HG03159 (cell line): ENCODE measurements around the gene SLC5A11.
"Not testable (repeated sequence)": the region's sequence is repeated elsewhere in the genome, so short reads cannot be mapped to it uniquely, and the experiment has no call there.

Source experiments
- ATAC-seq: cut with Tn5 transposase; IDR thresholded peaks from one replicate; pipeline ENCODE4 v1.9.1; 2021; ENCODE audit warnings: mild to moderate bottlenecking, moderate library complexity; ENCODE audit not compliant: unreplicated experiment

SLC5A11 gene

GRCh38 chr16:24845726-24846547, at the start of gene SLC5A11:
Gene SLC5A11, plus strand, starts transcription at chr16:24845963. Its CDS starts 12,681 bp downstream, at chr16:24858644.
- no peak for ATAC-seq

DNA sequence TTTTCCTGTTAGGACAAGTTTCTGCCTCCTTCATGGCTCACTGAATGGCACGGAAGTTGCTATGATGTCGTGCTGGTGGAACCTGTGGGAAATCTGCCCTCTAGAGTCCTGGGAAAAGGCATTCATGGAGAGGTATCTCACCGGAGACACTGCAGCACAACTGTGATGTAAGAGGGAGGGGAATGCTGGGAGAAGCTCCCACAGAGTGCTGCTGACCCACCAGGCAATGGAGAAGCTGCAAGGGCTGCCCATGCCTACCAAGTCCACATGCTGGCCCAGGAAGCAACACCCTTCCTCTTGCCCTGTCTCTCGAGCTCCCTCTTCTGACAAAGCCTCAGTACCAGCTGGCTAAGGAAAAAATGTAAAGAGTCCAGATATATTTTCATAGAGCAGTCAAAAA, 45.2 kb upstream of the SLC5A11 start:
- no peak for ATAC-seq

- ATAC-seq = no peak
Observed at GRCh38 chr16:24801761-24802302, 43.9 kb upstream of the SLC5A11 start.

DNA sequence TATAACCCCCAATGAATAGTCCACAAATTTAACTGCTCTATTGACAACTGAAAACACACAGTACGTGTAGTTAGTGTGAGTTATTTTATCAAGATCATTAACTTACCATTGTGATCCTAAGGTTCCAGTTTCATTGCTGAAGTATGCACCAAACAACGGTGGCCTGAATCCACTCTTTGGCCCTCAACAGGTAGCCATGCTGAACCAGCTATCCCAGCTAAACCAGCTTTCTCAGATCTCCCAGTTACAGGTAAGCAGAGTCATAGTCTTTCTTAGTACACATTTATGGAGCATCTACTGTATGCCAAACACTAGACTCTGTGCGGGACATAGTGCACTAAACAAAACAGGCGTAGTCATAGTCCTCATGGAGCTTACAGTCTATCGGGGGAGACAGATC, 40.3 kb upstream of the SLC5A11 start:
- ATAC-seq = no peak

GRCh38 chr16:24807301-24807700, 38.5 kb upstream of the SLC5A11 start:
- ATAC-seq = no peak

DNA sequence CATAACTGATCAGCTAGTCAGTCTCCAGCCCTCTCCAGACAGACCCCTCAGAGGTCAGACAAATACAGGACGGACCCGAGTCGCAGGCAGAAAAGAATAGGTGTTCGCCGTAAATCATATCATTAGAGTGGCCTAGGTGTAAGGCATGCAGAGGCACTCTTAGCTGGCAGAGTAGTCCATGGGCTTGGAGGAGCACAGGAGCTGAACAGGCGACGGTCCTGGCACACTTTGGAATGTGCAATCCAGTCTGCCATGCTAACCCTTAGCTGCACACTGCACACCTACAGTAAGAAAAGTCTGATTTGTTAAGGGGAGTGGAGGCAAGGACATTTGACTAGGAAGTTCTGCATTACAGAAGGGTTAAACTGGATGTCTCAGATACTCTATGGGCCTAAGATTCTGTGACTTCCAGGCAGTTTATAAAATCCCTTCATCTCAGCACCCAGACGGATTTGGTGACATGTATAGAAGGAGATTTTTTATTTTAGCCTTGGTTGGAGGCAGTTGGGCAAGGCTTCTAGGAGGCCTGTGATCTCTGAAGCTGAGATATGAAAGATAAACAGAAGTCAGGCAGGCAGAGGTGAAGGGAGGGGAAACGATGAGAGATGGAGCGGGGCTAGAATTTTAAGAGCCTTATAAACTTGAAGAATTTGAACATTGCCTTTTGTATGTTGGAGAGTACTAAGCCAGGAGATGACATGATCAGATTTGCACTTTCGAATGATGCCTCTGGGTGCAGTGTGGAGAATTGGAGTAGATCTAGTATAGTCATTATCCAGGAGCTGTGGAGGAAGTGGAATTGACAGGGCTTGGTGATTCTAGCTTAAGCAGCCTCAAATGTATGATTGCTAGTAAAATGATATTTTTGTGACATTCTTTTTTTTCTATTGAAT, 34.6 kb upstream of the SLC5A11 start:
- no peak for ATAC-seq

- not testable (repeated sequence) for ATAC-seq
Observed at GRCh38 chr16:24812813-24813212, 33.0 kb upstream of the SLC5A11 start.

- no peak for ATAC-seq
Observed at GRCh38 chr16:24815021-24815420, 30.7 kb upstream of the SLC5A11 start.

GRCh38 chr16:24816688-24817087, 29.1 kb upstream of the SLC5A11 start:
- ATAC-seq = no peak

GRCh38 chr16:24819462-24820040, 26.2 kb upstream of the SLC5A11 start:
- no peak for ATAC-seq

- ATAC-seq = no peak
Observed at GRCh38 chr16:24820522-24820921, 25.2 kb upstream of the SLC5A11 start.

- ATAC-seq = no peak
Observed at GRCh38 chr16:24821129-24821528, 24.6 kb upstream of the SLC5A11 start.

DNA sequence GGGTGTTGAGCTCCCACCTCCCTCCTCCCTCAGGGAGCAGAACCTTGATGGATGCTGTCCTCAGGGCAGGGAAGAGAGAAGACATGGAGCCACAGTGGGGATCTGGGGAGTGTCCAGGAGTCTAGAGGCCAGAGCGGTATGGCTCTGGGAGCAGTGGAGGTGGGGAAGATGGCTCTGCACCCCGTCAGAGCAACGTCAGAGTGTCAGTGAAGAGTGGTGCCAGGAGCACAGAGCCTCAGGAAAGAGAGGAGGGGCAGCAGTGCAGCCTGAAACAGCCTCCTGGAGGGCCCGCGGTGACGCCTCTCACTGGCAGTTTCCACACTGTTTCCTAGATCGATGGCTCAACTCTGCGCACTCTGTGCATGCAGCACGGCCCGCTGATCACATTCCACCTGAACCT, 23.2 kb upstream of the SLC5A11 start:
- no peak for ATAC-seq

DNA sequence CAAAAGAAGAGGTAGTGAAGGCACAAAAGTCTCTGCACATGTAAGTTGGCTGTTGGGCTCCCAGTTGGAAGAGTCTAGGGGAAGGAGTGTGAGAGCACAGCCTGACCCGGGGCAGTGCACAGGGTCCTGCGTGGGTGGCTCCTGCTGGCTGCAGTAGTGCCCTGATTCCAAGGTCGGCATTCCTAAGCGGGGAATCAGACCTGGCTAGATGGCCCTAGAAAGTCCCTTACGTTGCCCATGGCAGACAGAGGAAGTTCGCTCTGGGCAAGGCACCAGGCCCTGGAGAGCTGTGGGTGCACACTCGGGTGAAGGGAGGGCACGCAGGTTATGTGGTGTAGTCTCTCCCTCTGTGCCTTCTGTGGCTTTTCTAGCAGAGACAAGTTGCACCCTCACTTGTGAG, 22.8 kb upstream of the SLC5A11 start:
- ATAC-seq = no peak

DNA sequence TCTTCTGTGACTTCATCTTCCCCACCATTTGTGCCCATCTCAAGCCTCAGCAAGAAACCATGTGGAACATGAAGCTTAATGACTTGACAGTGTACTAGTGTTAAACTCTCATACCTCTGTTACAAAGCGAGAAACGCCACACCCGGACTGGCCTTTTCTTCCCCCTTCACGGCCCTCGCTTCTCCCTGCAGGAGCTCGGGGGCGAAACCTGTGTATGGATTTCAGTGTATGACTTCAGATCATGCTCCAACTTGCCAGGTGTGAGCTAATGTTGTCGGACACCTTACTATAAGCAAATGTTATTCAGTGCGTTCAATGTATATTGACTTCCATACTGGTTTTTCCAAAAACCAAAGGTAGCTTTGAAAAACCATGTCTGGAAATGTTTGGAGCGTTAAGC, 20.1 kb upstream of the SLC5A11 start:
- ATAC-seq = no peak

DNA sequence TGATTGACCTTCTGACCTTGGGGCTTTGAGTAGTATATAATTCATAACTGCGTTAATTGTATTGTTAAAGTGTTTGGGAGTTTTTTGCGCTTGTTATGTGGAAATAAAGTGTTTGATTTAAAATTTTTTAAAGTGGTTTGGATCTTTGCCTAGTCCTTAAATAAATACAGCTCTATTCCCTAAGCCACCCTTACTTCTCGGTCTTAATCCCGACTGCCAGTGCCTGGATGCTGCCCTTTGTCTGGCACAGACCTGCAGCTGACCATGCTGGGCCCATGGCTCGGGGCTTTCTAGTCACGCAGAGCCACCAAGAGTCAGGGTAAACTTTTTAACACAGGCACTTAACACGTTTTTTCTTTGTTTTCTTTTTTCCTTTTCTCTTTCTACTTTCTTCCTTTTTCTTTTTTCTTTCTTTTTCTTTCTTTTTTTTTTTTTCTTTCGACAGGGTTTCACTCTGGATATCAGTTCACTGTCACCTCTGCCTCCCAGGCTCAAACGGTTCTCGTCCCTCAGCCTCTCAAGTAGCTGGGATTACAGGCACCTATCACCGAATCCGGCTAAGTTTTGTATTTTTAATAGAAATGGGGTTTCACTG, 19.6 kb upstream of the SLC5A11 start:
- no peak for ATAC-seq

DNA sequence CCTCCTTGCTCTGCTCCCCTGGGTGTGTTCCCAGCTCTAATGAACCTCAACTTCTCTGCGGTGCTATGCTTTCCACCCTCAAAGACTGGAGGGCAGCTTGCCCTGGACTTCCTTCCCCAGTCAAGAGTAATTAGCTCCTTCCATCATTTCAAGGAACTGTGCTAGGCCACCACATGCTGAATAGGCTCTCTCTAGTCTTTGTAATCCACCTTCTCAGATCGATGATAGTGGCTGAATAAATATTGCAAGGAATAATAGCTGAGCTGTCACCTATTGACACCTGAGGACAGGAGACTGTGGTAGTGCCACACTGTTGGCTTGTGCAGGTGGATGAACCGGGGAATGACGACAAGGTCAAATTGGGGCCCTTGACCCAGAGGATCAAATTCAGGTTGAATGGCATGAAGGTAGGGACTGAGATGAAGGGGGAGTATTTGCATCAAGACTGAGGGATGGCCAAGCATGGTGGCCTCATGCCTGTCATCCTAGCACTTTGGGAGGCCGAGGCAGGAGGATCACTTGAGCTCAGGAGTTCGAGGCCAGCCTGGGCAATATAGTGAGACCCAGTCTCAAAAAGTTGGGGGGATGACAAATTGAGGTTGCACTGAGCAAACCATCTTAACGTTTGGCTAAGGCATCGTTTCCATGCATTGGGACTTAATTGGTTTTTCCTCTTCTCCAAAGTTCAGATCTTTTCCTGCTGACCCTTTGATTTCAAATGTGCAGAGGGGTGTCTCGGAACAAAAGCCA, 18.8 kb upstream of the SLC5A11 start:
- no peak for ATAC-seq

DNA sequence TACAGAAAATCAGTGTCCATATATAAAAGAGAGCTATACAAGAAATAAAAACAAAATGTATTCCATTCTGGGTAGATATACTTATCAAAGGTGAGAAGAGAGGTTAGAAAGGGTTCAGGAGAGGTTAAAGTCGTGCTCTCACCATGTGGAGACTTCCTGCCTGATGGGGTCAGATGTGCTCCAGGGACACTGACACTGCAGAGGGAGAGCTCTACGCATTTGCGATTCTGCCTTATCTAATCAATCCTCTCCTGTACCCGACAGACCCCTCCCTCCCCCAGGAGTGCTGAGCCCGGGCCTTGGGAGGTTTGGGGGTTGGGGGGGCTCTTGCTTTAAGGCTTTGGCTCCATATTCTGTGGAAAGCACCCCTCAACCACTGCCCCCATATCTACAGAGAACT, 16.6 kb upstream of the SLC5A11 start:
- ATAC-seq = no peak

DNA sequence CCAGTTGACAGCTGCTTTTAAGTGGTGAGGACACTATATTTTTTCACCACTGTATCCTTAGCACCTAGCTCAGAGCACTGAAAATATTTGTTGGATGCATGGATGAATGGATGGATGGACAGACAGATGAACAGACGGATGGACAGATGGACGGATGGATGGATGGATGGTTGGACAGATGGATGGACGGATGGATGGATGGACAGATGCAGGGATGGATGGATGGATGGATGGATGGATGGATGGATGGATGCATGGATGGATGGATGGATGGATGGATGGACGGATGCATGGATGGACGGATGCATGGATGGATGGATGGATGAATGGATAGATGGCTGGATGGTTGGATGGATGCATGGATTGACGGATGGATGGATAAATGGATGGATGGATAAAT, 12.4 kb upstream of the SLC5A11 start:
- ATAC-seq = no peak
